H9 (cell line): ENCODE data around the gene DNAI1. TPM values are rescaled to one million over a fixed set of nuclear protein-coding genes. Genes with fewer than 3 reads are reported as not detected.

ENCODE experiments used
- DNase-seq: peaks from one replicate; pipeline ENCODE4 v3.0.0-alpha.2; 2017
- H2AFZ ChIP-seq: one replicate; pipeline ENCODE4 v1.6.1; 2013; ENCODE audit warnings: mild to moderate bottlenecking, low read length, control low read depth, moderate library complexity
- H2AK5ac ChIP-seq: 2 replicates; pipeline ENCODE4 v1.6.1; 2013; ENCODE audit warnings: low read length, control low read depth, mixed read lengths; ENCODE audit not compliant: insufficient read length
- H2BK120ac ChIP-seq: one replicate; pipeline ENCODE4 v1.6.1; 2013; ENCODE audit warnings: low read depth, mild to moderate bottlenecking, low read length, control low read depth, inconsistent platforms; ENCODE audit not compliant: poor library complexity, severe bottlenecking
- H2BK12ac ChIP-seq: 2 replicates; pipeline ENCODE4 v1.6.1; 2013; ENCODE audit warnings: low read length, control low read depth, mixed read lengths, low read depth; ENCODE audit not compliant: insufficient read length
- H2BK15ac ChIP-seq: 2 replicates; pipeline ENCODE4 v1.6.1; 2013; ENCODE audit warnings: low read depth, low read length, control low read depth
- H2BK20ac ChIP-seq: one replicate; pipeline ENCODE4 v1.6.1; 2013; ENCODE audit warnings: low read depth, mild to moderate bottlenecking, low read length, control low read depth, inconsistent platforms; ENCODE audit not compliant: poor library complexity, severe bottlenecking
- H2BK5ac ChIP-seq: 2 replicates; pipeline ENCODE4 v1.6.1; 2013; ENCODE audit warnings: low read length, control low read depth, mixed read lengths; ENCODE audit not compliant: insufficient read length
- H3K14ac ChIP-seq: 2 replicates; pipeline ENCODE4 v1.6.1; 2013; ENCODE audit warnings: low read length, control low read depth; ENCODE audit not compliant: insufficient read depth
- H3K18ac ChIP-seq: 2 replicates; pipeline ENCODE4 v1.6.1; 2013; ENCODE audit warnings: low read depth, mild to moderate bottlenecking, mixed read lengths, low read length, control low read depth; ENCODE audit not compliant: insufficient read length
- H3K23ac ChIP-seq: 2 replicates; pipeline ENCODE4 v1.6.1; 2013; ENCODE audit warnings: low read length, control low read depth, mixed read lengths, low read depth; ENCODE audit not compliant: insufficient read length
- H3K23me2 ChIP-seq: 2 replicates; pipeline ENCODE4 v1.6.1; 2013; ENCODE audit warnings: low read depth, mild to moderate bottlenecking, mixed read lengths, low read length, control low read depth; ENCODE audit not compliant: insufficient read length, poor library complexity, severe bottlenecking
- H3K27ac ChIP-seq: 2 replicates; pipeline ENCODE4 v1.5.1; 2013; ENCODE audit warnings: low read length, control low read depth, mixed read lengths, low read depth; ENCODE audit not compliant: insufficient read length
- H3K27me3 ChIP-seq: 2 replicates; pipeline ENCODE4 v1.6.1; 2013; ENCODE audit warnings: low read length, control low read depth, inconsistent platforms; ENCODE audit not compliant: insufficient read depth
- H3K4ac ChIP-seq: 2 replicates; pipeline ENCODE4 v1.6.1; 2013; ENCODE audit warnings: low read depth, mild to moderate bottlenecking, control low read depth, inconsistent platforms, low read length, moderate library complexity
- H3K4me1 ChIP-seq: 2 replicates; pipeline ENCODE4 v1.6.1; 2013; ENCODE audit warnings: low read length, control low read depth, inconsistent platforms; ENCODE audit not compliant: insufficient read depth
- H3K4me2 ChIP-seq: 2 replicates; pipeline ENCODE4 v1.6.1; 2013; ENCODE audit warnings: low read length, control low read depth, mixed read lengths; ENCODE audit not compliant: insufficient read length, insufficient read depth
- H3K56ac ChIP-seq: 2 replicates; pipeline ENCODE4 v1.6.1; 2013; ENCODE audit warnings: low read depth, mild to moderate bottlenecking, mixed read lengths, low read length, control low read depth; ENCODE audit not compliant: insufficient read length
- H3K79me1 ChIP-seq: 2 replicates; pipeline ENCODE4 v1.6.1; 2013; ENCODE audit warnings: low read depth, mild to moderate bottlenecking, moderate library complexity, low read length, control low read depth, inconsistent platforms; ENCODE audit not compliant: insufficient read depth, poor library complexity, severe bottlenecking
- H3K79me2 ChIP-seq: 2 replicates; pipeline ENCODE4 v1.6.1; 2013; ENCODE audit warnings: low read length, control low read depth, inconsistent platforms; ENCODE audit not compliant: insufficient read depth
- H3K9ac ChIP-seq: 2 replicates; pipeline ENCODE4 v1.6.1; 2013; ENCODE audit warnings: low read length, control low read depth, mixed read lengths; ENCODE audit not compliant: insufficient read length; ENCODE audit errors: extremely low read depth
- H3K9me3 ChIP-seq: one replicate; pipeline ENCODE4 v1.6.1; 2013; ENCODE audit warnings: low read depth, low read length, inconsistent platforms; ENCODE audit not compliant: control insufficient read depth
- H3T11ph ChIP-seq: one replicate; pipeline ENCODE4 v1.6.1; 2013; ENCODE audit warnings: mild to moderate bottlenecking, low read length, control low read depth, inconsistent platforms
- H4K20me1 ChIP-seq: one replicate; pipeline ENCODE4 v1.6.1; 2013; ENCODE audit not compliant: control insufficient read depth, insufficient read length, insufficient read depth
- H4K5ac ChIP-seq: 2 replicates; pipeline ENCODE4 v1.6.1; 2013; ENCODE audit warnings: low read depth, mild to moderate bottlenecking, mixed read lengths, low read length, control low read depth; ENCODE audit not compliant: insufficient read length
- H4K8ac ChIP-seq: replicated peaks from 2 replicates; pipeline ENCODE4 v1.6.1; 2013; ENCODE audit warnings: low read length, control low read depth, mixed read lengths, low read depth; ENCODE audit not compliant: insufficient read length
- H4K91ac ChIP-seq: 2 replicates; pipeline ENCODE4 v1.6.1; 2013; ENCODE audit warnings: low read depth, mild to moderate bottlenecking, moderate library complexity, mixed read lengths, low read length, control low read depth; ENCODE audit not compliant: insufficient read length
- H3K27ac Mint-ChIP-seq, 3 experiments: 2 replicates in 2 of 3; 3 replicates in 1 of 3; pipeline ENCODE4 v1.8.0; 2020 to 2021; ENCODE audit warnings: mixed read lengths in 3 of 3, mild to moderate bottlenecking in 1 of 3, moderate library complexity in 1 of 3
- H3K27me3 Mint-ChIP-seq: 2 replicates; pipeline ENCODE4 v1.8.0; 2021; ENCODE audit warnings: low read depth, mild to moderate bottlenecking, moderate library complexity, mixed read lengths
- H3K36me3 Mint-ChIP-seq, 3 experiments: 2 replicates in 2 of 3; 3 replicates in 1 of 3; pipeline ENCODE4 v1.8.0; 2020 to 2021; ENCODE audit warnings: low read depth in 3 of 3, mixed read lengths in 3 of 3; ENCODE audit not compliant: insufficient read depth in 1 of 3
- H3K4me1 Mint-ChIP-seq, 2 experiments: 2 replicates each; pipeline ENCODE4 v1.8.0; 2020; ENCODE audit warnings: mixed read lengths in 2 of 2
- H3K4me3 Mint-ChIP-seq, 2 experiments: 2 replicates in 1 of 2; 3 replicates in 1 of 2; pipeline ENCODE4 v1.8.0; 2020 to 2021; ENCODE audit warnings: mild to moderate bottlenecking in 2 of 2, mixed read lengths in 2 of 2, moderate library complexity in 1 of 2
- H3K9me3 Mint-ChIP-seq, 2 experiments: 2 replicates in 1 of 2; 3 replicates in 1 of 2; pipeline ENCODE4 v1.8.0; 2020; ENCODE audit warnings: mild to moderate bottlenecking in 2 of 2, mixed read lengths in 2 of 2, moderate library complexity in 1 of 2
- WGBS: extraction: QIAGEN DNeasy Blood & Tissue Kit; methylation state at CpG from one replicate; pipeline ENCODE4 v1.1.7; 2013; ENCODE audit warnings: missing lambda C conversion rate, low lambda C conversion rate, mixed read lengths; ENCODE audit not compliant: insufficient read length; ENCODE audit errors: extremely low coverage; 5-methylcytosine and 5-hydroxymethylcytosine counted together
- total RNA-seq: library from RNA; stranded (reverse); gene quantifications from 2 replicates; pipeline ENCODE4 v1.2.1, GENCODE V29; 2021
- TF ChIP-seq, protein P1 (sequence below): fragments of 200-600 bp; sonication (generic); conservative IDR thresholded peaks from 3 replicates; pipeline ENCODE4 v1.8.0; 2021; ENCODE audit warnings: antibody characterized with exemption, mild to moderate bottlenecking

Gene DNAI1
- total RNA-seq, 1 experiment from 2014 or later: 0.22 TPM

DNA sequence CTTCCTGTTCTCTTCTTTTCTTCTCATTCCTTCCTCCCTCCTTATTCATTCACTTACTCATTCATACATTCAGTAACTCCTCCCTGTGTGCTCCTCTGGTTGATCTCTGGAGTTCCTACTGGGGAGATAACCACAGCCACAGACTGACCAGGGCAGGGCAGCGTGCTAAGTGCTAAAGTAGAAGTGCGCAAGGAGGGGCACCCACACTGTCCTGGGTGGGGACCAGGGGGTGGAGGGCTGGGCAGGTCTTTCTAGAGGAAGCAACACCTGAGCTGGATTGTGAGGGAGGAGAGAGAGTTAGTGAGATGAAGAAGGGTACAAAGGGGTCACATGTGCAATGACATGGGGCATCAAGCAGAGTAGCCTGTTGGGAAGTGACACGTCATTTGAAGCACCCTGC lies 50.3 kb downstream of the DNAI1 start:
- no peak overlapping the region for H3K4ac ChIP-seq
- H3K14ac ChIP-seq: no peak overlapping the region
- no peak overlapping the region for H3K27ac ChIP-seq
- peaks cover 33 to 42% of the 10 kb centered on the region in 2 experiments for H3K4me1 Mint-ChIP-seq
- H3K4me3 Mint-ChIP-seq: no peak overlapping the region
- H3K4me2 ChIP-seq: no peak overlapping the region
- no peak for DNase-seq
- H3K27me3 Mint-ChIP-seq: peaks cover 3% of the 10 kb centered on the region; the same call in 1 of the 2 replicates
- H3K27me3 ChIP-seq: no peaks in the 10 kb centered on the region
- H2AFZ ChIP-seq: no peak overlapping the region
- H2BK5ac ChIP-seq: no peak overlapping the region
- no peaks in the 10 kb centered on the region for H3K9me3 Mint-ChIP-seq
- H4K20me1 ChIP-seq: no peaks in the 10 kb centered on the region
- no CpG with 5 or more reads among the region's 3 CpGs for WGBS
- no peak overlapping the region for H3K56ac ChIP-seq
- H3K23ac ChIP-seq: no peak overlapping the region
- H3K36me3 Mint-ChIP-seq: no peaks in the 10 kb centered on the region
- H3K23me2 ChIP-seq: no peaks in the 10 kb centered on the region
- H3K18ac ChIP-seq: no peak overlapping the region
- H2BK15ac ChIP-seq: no peak overlapping the region
- H2BK120ac ChIP-seq: no peak overlapping the region
- no peak overlapping the region for H2BK12ac ChIP-seq
- H3K9ac ChIP-seq: no peak overlapping the region
- H4K8ac ChIP-seq: no peak overlapping the region
- no peaks in the 10 kb centered on the region for H3K79me2 ChIP-seq
- no peak overlapping the region for H2AK5ac ChIP-seq
- H3K79me1 ChIP-seq: no peaks in the 10 kb centered on the region
- TF ChIP-seq, protein P1, sequence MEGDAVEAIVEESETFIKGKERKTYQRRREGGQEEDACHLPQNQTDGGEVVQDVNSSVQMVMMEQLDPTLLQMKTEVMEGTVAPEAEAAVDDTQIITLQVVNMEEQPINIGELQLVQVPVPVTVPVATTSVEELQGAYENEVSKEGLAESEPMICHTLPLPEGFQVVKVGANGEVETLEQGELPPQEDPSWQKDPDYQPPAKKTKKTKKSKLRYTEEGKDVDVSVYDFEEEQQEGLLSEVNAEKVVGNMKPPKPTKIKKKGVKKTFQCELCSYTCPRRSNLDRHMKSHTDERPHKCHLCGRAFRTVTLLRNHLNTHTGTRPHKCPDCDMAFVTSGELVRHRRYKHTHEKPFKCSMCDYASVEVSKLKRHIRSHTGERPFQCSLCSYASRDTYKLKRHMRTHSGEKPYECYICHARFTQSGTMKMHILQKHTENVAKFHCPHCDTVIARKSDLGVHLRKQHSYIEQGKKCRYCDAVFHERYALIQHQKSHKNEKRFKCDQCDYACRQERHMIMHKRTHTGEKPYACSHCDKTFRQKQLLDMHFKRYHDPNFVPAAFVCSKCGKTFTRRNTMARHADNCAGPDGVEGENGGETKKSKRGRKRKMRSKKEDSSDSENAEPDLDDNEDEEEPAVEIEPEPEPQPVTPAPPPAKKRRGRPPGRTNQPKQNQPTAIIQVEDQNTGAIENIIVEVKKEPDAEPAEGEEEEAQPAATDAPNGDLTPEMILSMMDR: no peak
- no peak overlapping the region for H2BK20ac ChIP-seq
- H4K91ac ChIP-seq: no peak overlapping the region
- no peak overlapping the region for H4K5ac ChIP-seq
- H3T11ph ChIP-seq: no peak overlapping the region
- no peaks in the 10 kb centered on the region for H3K9me3 ChIP-seq
- H3K27ac Mint-ChIP-seq: no peak overlapping the region
- H3K4me1 ChIP-seq: peaks cover 19% of the 10 kb centered on the region; the same call in 1 of the 2 replicates
